ACC112 (cell line): ENCODE data around the gene BFAR.
"Not testable (repeated sequence)": the region's sequence is repeated elsewhere in the genome, so short reads cannot be mapped to it uniquely, and the experiment has no call there.

Experiments used
- H2AFZ ChIP-seq: fragments of 200-600 bp; sonication (generic); one replicate; pipeline ENCODE4 v1.6.0; 2017; ENCODE audit warnings: antibody characterized with exemption, low read length; ENCODE audit not compliant: unreplicated experiment
- H3K27ac ChIP-seq: fragments of 200-600 bp; sonication (generic); 2 replicates; pipeline ENCODE4 v1.5.1; 2014; ENCODE audit warnings: low read depth, mild to moderate bottlenecking, antibody characterized with exemption, low read length, moderate library complexity
- H3K27me3 ChIP-seq: fragments of 200-600 bp; sonication (generic); 2 replicates; pipeline ENCODE4 v1.6.1; 2014; ENCODE audit warnings: mild to moderate bottlenecking, antibody characterized with exemption, low read length, moderate library complexity, mixed read lengths; ENCODE audit not compliant: insufficient read depth
- H3K36me3 ChIP-seq: fragments of 200-600 bp; sonication (generic); 2 replicates; pipeline ENCODE4 v1.6.1; 2016; ENCODE audit warnings: mild to moderate bottlenecking, antibody characterized with exemption, low read length, moderate library complexity, mixed read lengths; ENCODE audit not compliant: insufficient read depth
- H3K4me1 ChIP-seq: fragments of 200-600 bp; sonication (generic); one replicate; pipeline ENCODE4 v1.6.1; 2016; ENCODE audit warnings: low read length, mixed read lengths; ENCODE audit not compliant: insufficient read depth, unreplicated experiment, control insufficient read depth
- H3K4me3 ChIP-seq: fragments of 200-600 bp; sonication (generic); 2 replicates; pipeline ENCODE4 v1.5.1; 2014; ENCODE audit warnings: mild to moderate bottlenecking, low read depth, low read length
- H3K79me2 ChIP-seq: fragments of 200-600 bp; sonication (generic); one replicate; pipeline ENCODE4 v1.6.0; 2016; ENCODE audit warnings: low read length; ENCODE audit not compliant: control insufficient read depth, unreplicated experiment, insufficient read depth

BFAR gene

GRCh38 chr16:14668556-14669223, 35.9 kb downstream of the BFAR start:
- H3K4me1 ChIP-seq = no peaks in the 10 kb centered on the region
- no peak overlapping the region for H3K27ac ChIP-seq
- no peaks in the 10 kb centered on the region for H3K27me3 ChIP-seq
- H3K4me3 ChIP-seq = no peak overlapping the region
- no peaks in the 10 kb centered on the region for H3K79me2 ChIP-seq
- no peak overlapping the region for H2AFZ ChIP-seq
- H3K36me3 ChIP-seq = peaks cover 19% of the 10 kb centered on the region; the same call in 1 of the 2 replicates

GRCh38 chr16:14669776-14670175, 37.0 kb downstream of the BFAR start:
- Histone ChIP-seq H3K27ac (no peak overlapping the region), H3K27me3 (no peaks in the 10 kb centered on the region), H2AFZ (no peak overlapping the region), H3K79me2 (no peaks in the 10 kb centered on the region), H3K4me3 (no peak overlapping the region), H3K36me3 (peaks cover 18% of the 10 kb centered on the region; the same call in 1 of the 2 replicates), H3K4me1 (no peaks in the 10 kb centered on the region)

GRCh38 chr16:14672403-14672971, 39.7 kb downstream of the BFAR start:
- H3K79me2 ChIP-seq = no peaks in the 10 kb centered on the region
- H3K27me3 ChIP-seq = no peaks in the 10 kb centered on the region
- H2AFZ ChIP-seq = no peak overlapping the region
- H3K27ac ChIP-seq = no peak overlapping the region
- peaks cover 5% of the 10 kb centered on the region; the same call in 1 of the 2 replicates for H3K36me3 ChIP-seq
- H3K4me1 ChIP-seq = no peaks in the 10 kb centered on the region
- no peak overlapping the region for H3K4me3 ChIP-seq

- Histone ChIP-seq H3K79me2 (no peaks in the 10 kb centered on the region), H3K4me1 (no peaks in the 10 kb centered on the region), H3K4me3 (no peak overlapping the region), H2AFZ (no peak overlapping the region), H3K27ac (no peak overlapping the region), H3K27me3 (no peaks in the 10 kb centered on the region), H3K36me3 (no peaks in the 10 kb centered on the region)
Observed at GRCh38 chr16:14676633-14677032, 43.9 kb downstream of the BFAR start.

GRCh38 chr16:14677627-14678026, 44.9 kb downstream of the BFAR start:
- H2AFZ ChIP-seq = no peak overlapping the region
- no peak overlapping the region for H3K27ac ChIP-seq
- H3K27me3 ChIP-seq = no peaks in the 10 kb centered on the region
- no peaks in the 10 kb centered on the region for H3K4me1 ChIP-seq
- no peak overlapping the region for H3K4me3 ChIP-seq
- no peaks in the 10 kb centered on the region for H3K36me3 ChIP-seq
- no peaks in the 10 kb centered on the region for H3K79me2 ChIP-seq

- Histone ChIP-seq H3K27me3 (no peaks in the 10 kb centered on the region), H3K36me3 (no peaks in the 10 kb centered on the region), H3K79me2 (no peaks in the 10 kb centered on the region), H3K4me3 (no peak overlapping the region), H3K27ac (no peak overlapping the region), H3K4me1 (no peaks in the 10 kb centered on the region), H2AFZ (no peak overlapping the region)
Observed at GRCh38 chr16:14678748-14679497, 46.2 kb downstream of the BFAR start.

GRCh38 chr16:14680396-14680795, 47.6 kb downstream of the BFAR start:
- H3K4me1 ChIP-seq, H3K79me2 ChIP-seq, H2AFZ ChIP-seq, H3K27ac ChIP-seq, H3K4me3 ChIP-seq, H3K36me3 ChIP-seq, H3K27me3 ChIP-seq: not testable (repeated sequence)

- H3K4me1 ChIP-seq = peaks cover 1% of the 10 kb centered on the region
- no peak overlapping the region for H2AFZ ChIP-seq
- H3K79me2 ChIP-seq = no peaks in the 10 kb centered on the region
- H3K36me3 ChIP-seq = no peaks in the 10 kb centered on the region
- H3K27ac ChIP-seq = no peak overlapping the region
- no peaks in the 10 kb centered on the region for H3K27me3 ChIP-seq
- no peak overlapping the region for H3K4me3 ChIP-seq
Observed at GRCh38 chr16:14681115-14681514, 48.4 kb downstream of the BFAR start.

- no peak overlapping the region for H2AFZ ChIP-seq
- no peak overlapping the region for H3K4me3 ChIP-seq
- H3K27ac ChIP-seq = no peak overlapping the region
- no peaks in the 10 kb centered on the region for H3K36me3 ChIP-seq
- no peaks in the 10 kb centered on the region for H3K27me3 ChIP-seq
- H3K4me1 ChIP-seq = peaks cover 6% of the 10 kb centered on the region
- no peaks in the 10 kb centered on the region for H3K79me2 ChIP-seq
Observed at GRCh38 chr16:14682121-14682520, 49.4 kb downstream of the BFAR start.

- not testable (repeated sequence) for H2AFZ ChIP-seq, H3K4me1 ChIP-seq, H3K27ac ChIP-seq, H3K27me3 ChIP-seq, H3K36me3 ChIP-seq, H3K79me2 ChIP-seq, H3K4me3 ChIP-seq
Observed at GRCh38 chr16:14685870-14686793, 53.4 kb downstream of the BFAR start.
